ENCODE data around the gene PIP5K1C. TPM values are rescaled to one million over a fixed set of nuclear protein-coding genes. Genes with fewer than 3 reads are reported as not detected.

PIP5K1C gene
- total RNA-seq, result 11.7 and 20.4 TPM in 2 replicates

GRCh38 chr19:3700242-3701032 lies at the start of gene PIP5K1C:
Gene PIP5K1C, minus strand, starts transcription at chr19:3700468. Its CDS starts 78 bp downstream, at chr19:3700390.
- peak; percentile 61 for TF ChIP-seq CTCF (conservative IDR thresholded peaks at IDR 0.05; ENCODE audit: low read depth, low read length)
- H3K4me3 ChIP-seq (ENCODE audit: low read depth, low read length), result peak within 1 kb of the TSS; percentile 76
- no peak for DNase-seq (ENCODE audit: low read depth)

- no peak overlapping the region for H3K4me3 ChIP-seq (ENCODE audit: low read depth, low read length)
- DNase-seq (ENCODE audit: low read depth), result no peak
- TF ChIP-seq CTCF (conservative IDR thresholded peaks at IDR 0.05; ENCODE audit: low read depth, low read length), result no peak
Measured at GRCh38 chr19:3748965-3749364, 48.7 kb upstream of the PIP5K1C start.

GRCh38 chr19:3746371-3747056 lies 46.2 kb upstream of the PIP5K1C start:
- no peak for TF ChIP-seq CTCF (conservative IDR thresholded peaks at IDR 0.05; ENCODE audit: low read depth, low read length)
- no peak overlapping the region for H3K4me3 ChIP-seq (ENCODE audit: low read depth, low read length)
- DNase-seq (ENCODE audit: low read depth), result no peak

GRCh38 chr19:3745363-3746045 lies 45.2 kb upstream of the PIP5K1C start:
- DNase-seq (ENCODE audit: low read depth), result no peak
- no peak overlapping the region for H3K4me3 ChIP-seq (ENCODE audit: low read depth, low read length)
- no peak for TF ChIP-seq CTCF (conservative IDR thresholded peaks at IDR 0.05; ENCODE audit: low read depth, low read length)

GRCh38 chr19:3743486-3743885 lies 43.2 kb upstream of the PIP5K1C start:
- TF ChIP-seq CTCF (conservative IDR thresholded peaks at IDR 0.05; ENCODE audit: low read depth, low read length), result no peak
- no peak overlapping the region for H3K4me3 ChIP-seq (ENCODE audit: low read depth, low read length)

GRCh38 chr19:3740431-3740830 lies 40.2 kb upstream of the PIP5K1C start:
- no peak for DNase-seq (ENCODE audit: low read depth)
- TF ChIP-seq CTCF (conservative IDR thresholded peaks at IDR 0.05; ENCODE audit: low read depth, low read length), result no peak
- no peak overlapping the region for H3K4me3 ChIP-seq (ENCODE audit: low read depth, low read length)

More at GRCh38 chr19:3743486-3743885, 43.2 kb upstream of the PIP5K1C start:
- DNase-seq (ENCODE audit: low read depth), result no peak

Data from epithelial cell of proximal tubule (primary cell).